CD4-positive, CD25-positive, alpha-beta regulatory T cell (primary cell): Measurements from ENCODE around the gene APOBEC3C. TPM values are rescaled to one million over a fixed set of nuclear protein-coding genes. Genes with fewer than 3 reads are reported as not detected.
A peak's percentile ranks its signal among the peaks of the same experiment; 100 is the strongest.
"Not testable (repeated sequence)": the region's sequence is repeated elsewhere in the genome, so short reads cannot be mapped to it uniquely, and the experiment has no call there.

Source experiments
- ATAC-seq, 2 donors: fragments of 150-1000 bp; cut with Tn5 transposase; one replicate each; pipeline ENCODE4 v1.10.0; 2021; ENCODE audit warnings: low read depth in 2 of 2, moderate number of reproducible peaks in 2 of 2, moderate library complexity in 1 of 2
- DNase-seq, 3 donors: peaks; one replicate each; pipeline versions ENCODE4 v3.0.0 to v3.0.0-alpha.2; 2012 to 2022; ENCODE audit warnings: mixed read lengths in 1 of 3
- H3K27ac ChIP-seq: one replicate; pipeline ENCODE4 v1.7.0; 2013; ENCODE audit warnings: mild to moderate bottlenecking, low read length; ENCODE audit not compliant: insufficient read depth, poor library complexity, severe bottlenecking
- H3K27me3 ChIP-seq: one replicate; pipeline ENCODE4 v1.7.0; 2013; ENCODE audit warnings: low read length; ENCODE audit not compliant: control insufficient read depth, insufficient read depth
- H3K36me3 ChIP-seq: one replicate; pipeline ENCODE4 v1.7.0; 2013; ENCODE audit warnings: mild to moderate bottlenecking, low read length, moderate library complexity; ENCODE audit not compliant: control insufficient read depth, insufficient read depth
- H3K4me1 ChIP-seq: 2 replicates; pipeline ENCODE4 v1.7.0; 2013; ENCODE audit warnings: mild to moderate bottlenecking, low read length; ENCODE audit not compliant: insufficient read depth, control insufficient read depth, poor library complexity, severe bottlenecking
- H3K4me3 ChIP-seq: one replicate; pipeline ENCODE4 v1.7.0; 2013; ENCODE audit warnings: low read depth, mild to moderate bottlenecking, low read length, moderate library complexity
- H3K9me3 ChIP-seq, 2 experiments: 1 replicate in 1 of 2; 2 replicates in 1 of 2; pipeline ENCODE4 v1.7.0; 2013; ENCODE audit warnings: low read length in 2 of 2, mild to moderate bottlenecking in 1 of 2, moderate library complexity in 1 of 2; ENCODE audit not compliant: control insufficient read depth in 2 of 2
- H3K27ac Mint-ChIP-seq, 3 donors: one replicate each; pipeline ENCODE4 v1.8.0; 2020 to 2022; ENCODE audit warnings: mild to moderate bottlenecking in 3 of 3, mixed read lengths in 3 of 3, moderate library complexity in 2 of 3
- H3K27me3 Mint-ChIP-seq: one replicate; pipeline ENCODE4 v1.8.0; 2022; ENCODE audit warnings: mild to moderate bottlenecking, mixed read lengths
- H3K36me3 Mint-ChIP-seq: one replicate; pipeline ENCODE4 v1.8.0; 2020; ENCODE audit warnings: mixed read lengths
- H3K4me1 Mint-ChIP-seq, 4 donors: one replicate each; pipeline ENCODE4 v1.8.0; 2020 to 2022; ENCODE audit warnings: mixed read lengths in 4 of 4, mild to moderate bottlenecking in 1 of 4
- H3K4me3 Mint-ChIP-seq, 4 donors: one replicate each; pipeline ENCODE4 v1.8.0; 2020 to 2022; ENCODE audit warnings: mild to moderate bottlenecking in 4 of 4, mixed read lengths in 4 of 4, moderate library complexity in 3 of 4
- H3K9me3 Mint-ChIP-seq, 7 donors: one replicate each; pipeline ENCODE4 v1.8.0; 2020 to 2022; ENCODE audit warnings: mixed read lengths in 7 of 7, mild to moderate bottlenecking in 3 of 7, moderate library complexity in 2 of 7
- polyA plus RNA-seq, 4 donors: library from polyadenylated mRNA; unstranded; fragments of 300-500 nt; fragmentation: Illumina TruSeq; gene quantifications; one replicate each; pipeline ENCODE4 v1.2.3, GENCODE V29; 2021
- total RNA-seq: library from RNA; stranded (reverse); gene quantifications from one replicate; pipeline ENCODE4 v1.2.3, GENCODE V29; 2022

APOBEC3C gene
- total and polyA plus RNA-seq, 5 donors from 2014 or later = 59.0 to 146 (median 96.9) TPM

- DNase-seq (no peak), ATAC-seq (no peak)
- Mint-ChIP-seq H3K4me3 (no peak overlapping the region), H3K27ac (no peak overlapping the region), H3K27me3 (no peaks in the 10 kb centered on the region), H3K4me1 (peaks cover 0 to 5% (median 0%) of the 10 kb centered on the region in 4 donors), H3K9me3 (no peaks in the 10 kb centered on the region), H3K36me3 (no peaks in the 10 kb centered on the region)
- H3K27me3 ChIP-seq = no peaks in the 10 kb centered on the region
- H3K36me3 ChIP-seq = no peaks in the 10 kb centered on the region
- no peak overlapping the region for H3K27ac ChIP-seq
- no peaks in the 10 kb centered on the region for H3K4me1 ChIP-seq
- H3K9me3 ChIP-seq = no peaks in the 10 kb centered on the region
- no peak overlapping the region for H3K4me3 ChIP-seq
Measured at GRCh38 chr22:39055658-39056057, 41.6 kb downstream of the APOBEC3C start.

- not testable (repeated sequence) for H3K36me3 Mint-ChIP-seq, H3K4me3 Mint-ChIP-seq, H3K27ac Mint-ChIP-seq, ATAC-seq, H3K27me3 ChIP-seq, H3K36me3 ChIP-seq, H3K27ac ChIP-seq, H3K4me3 ChIP-seq, H3K9me3 ChIP-seq, H3K9me3 Mint-ChIP-seq, H3K4me1 ChIP-seq, H3K27me3 Mint-ChIP-seq, DNase-seq, H3K4me1 Mint-ChIP-seq
Measured at GRCh38 chr22:39061290-39061689, 47.2 kb downstream of the APOBEC3C start.

- ATAC-seq, H3K27me3 Mint-ChIP-seq, H3K4me1 ChIP-seq, H3K9me3 Mint-ChIP-seq, H3K4me1 Mint-ChIP-seq, H3K36me3 Mint-ChIP-seq, H3K27me3 ChIP-seq, H3K9me3 ChIP-seq, H3K27ac Mint-ChIP-seq, H3K4me3 Mint-ChIP-seq, H3K36me3 ChIP-seq, DNase-seq, H3K4me3 ChIP-seq, H3K27ac ChIP-seq: not testable (repeated sequence)
Measured at GRCh38 chr22:39061951-39062350, 47.9 kb downstream of the APOBEC3C start.

- ATAC-seq, H3K4me1 ChIP-seq, H3K36me3 Mint-ChIP-seq, H3K9me3 ChIP-seq, H3K27me3 ChIP-seq, DNase-seq, H3K27me3 Mint-ChIP-seq, H3K4me1 Mint-ChIP-seq, H3K4me3 ChIP-seq, H3K36me3 ChIP-seq, H3K4me3 Mint-ChIP-seq, H3K9me3 Mint-ChIP-seq, H3K27ac Mint-ChIP-seq, H3K27ac ChIP-seq: not testable (repeated sequence)
Measured at GRCh38 chr22:39063904-39064303, 49.8 kb downstream of the APOBEC3C start.

- not testable (repeated sequence) for DNase-seq, H3K27ac Mint-ChIP-seq, H3K27me3 Mint-ChIP-seq, H3K4me1 Mint-ChIP-seq, H3K27me3 ChIP-seq, H3K4me3 ChIP-seq, H3K9me3 Mint-ChIP-seq, H3K4me1 ChIP-seq, H3K36me3 ChIP-seq, H3K9me3 ChIP-seq, H3K4me3 Mint-ChIP-seq, H3K36me3 Mint-ChIP-seq, H3K27ac ChIP-seq, ATAC-seq
Measured at GRCh38 chr22:39066442-39067276, 52.6 kb downstream of the APOBEC3C start.

GRCh38 chr22:39068033-39068785 is 54.2 kb downstream of the APOBEC3C start:
- H3K4me1 Mint-ChIP-seq = peaks cover 0 to 5% (median 3%) of the 10 kb centered on the region in 4 donors
- H3K4me3 ChIP-seq = no peak overlapping the region
- H3K27ac Mint-ChIP-seq = peak overlapping the region in 1 of 3 donors; percentile 22

More at GRCh38 chr22:39068033-39068785, 54.2 kb downstream of the APOBEC3C start:
- H3K4me1 ChIP-seq = peaks cover 7% of the 10 kb centered on the region
- DNase-seq (no peak), ATAC-seq (no peak)
- H3K9me3 Mint-ChIP-seq = no peaks in the 10 kb centered on the region
- no peaks in the 10 kb centered on the region for H3K36me3 ChIP-seq
- H3K36me3 Mint-ChIP-seq = no peaks in the 10 kb centered on the region
- no peak overlapping the region for H3K27ac ChIP-seq
- H3K9me3 ChIP-seq = no peaks in the 10 kb centered on the region
- no peaks in the 10 kb centered on the region for H3K27me3 ChIP-seq
- H3K4me3 Mint-ChIP-seq = no peak overlapping the region
- H3K27me3 Mint-ChIP-seq = no peaks in the 10 kb centered on the region
